Endothelial cell of umbilical vein (primary cell): ENCODE results near the gene CAPG. TPM values are rescaled to one million over a fixed set of nuclear protein-coding genes. Genes with fewer than 3 reads are reported as not detected.

Source experiments
- BruUV-seq: library from RNA; stranded (reverse); fragments of 400-500 nt; replicated peaks from 2 replicates; lab custom pipeline; 2021; lab: Mats Ljungman, UMichigan
- CTCF ChIA-PET: fragments of 300-600, 350-600 bp; sonication (Branson Sonifier 250); formaldehyde crosslinking; loops from one replicate; lab custom pipeline; 2021; ENCODE audit warnings: antibody characterized with exemption, inconsistent platforms; lab: Charles Lee
- POLR2A ChIA-PET: fragments of 300-600, 350-600 bp; sonication (Branson Sonifier 250); formaldehyde crosslinking; loops from one replicate; lab custom pipeline; 2021; ENCODE audit warnings: antibody characterized with exemption, inconsistent platforms; lab: Charles Lee
- DNase-seq: peaks from one replicate; pipeline ENCODE4 v3.0.0-alpha.2; 2011; ENCODE audit warnings: low read depth, low spot score
- FAIRE-seq: peaks from 2 replicates; lab custom pipeline; 2011; peaks lifted over from hg19 to GRCh38; lab: Jason Lieb, UNC
- H2AFZ ChIP-seq: 2 replicates; pipeline ENCODE4 v1.6.0; 2012; ENCODE audit warnings: low read depth, low read length, control low read depth, inconsistent platforms
- H3K27ac ChIP-seq: 2 replicates; pipeline ENCODE4 v1.5.1; 2011; ENCODE audit warnings: low read depth, mild to moderate bottlenecking, control low read depth, low read length, moderate library complexity; ENCODE audit not compliant: insufficient read depth
- H3K27me3 ChIP-seq, 2 experiments: 2 replicates each; pipeline versions ENCODE4 v1.6.0 to v1.6.1; 2011; ENCODE audit warnings: low read length in 2 of 2, mixed read lengths in 1 of 2; ENCODE audit not compliant: control insufficient read depth in 2 of 2, insufficient read depth in 2 of 2
- H3K36me3 ChIP-seq, 2 experiments: 2 replicates in 1 of 2; 3 replicates in 1 of 2; pipeline ENCODE4 v1.5.1; 2011; ENCODE audit warnings: low read length in 2 of 2, mild to moderate bottlenecking in 1 of 2, moderate library complexity in 1 of 2; ENCODE audit not compliant: control insufficient read depth in 2 of 2, insufficient read depth in 2 of 2; ENCODE audit errors: extremely low read depth in 1 of 2
- H3K4me1 ChIP-seq: 3 replicates; pipeline ENCODE4 v1.5.1; 2011; ENCODE audit warnings: mild to moderate bottlenecking, low read length; ENCODE audit not compliant: control insufficient read depth, insufficient read depth; ENCODE audit errors: extremely low read depth
- H3K4me2 ChIP-seq: 2 replicates; pipeline ENCODE4 v1.6.1; 2011; ENCODE audit warnings: low read length, control low read depth, mixed read lengths; ENCODE audit not compliant: insufficient read depth
- H3K4me3 ChIP-seq, 3 experiments: fragments of 200-600 bp in 1 of 3; sonication (generic), shearing (Covaris generic) in 1 of 3; replicated peaks in 1 of 3; 2 replicates each; pipeline ENCODE4 v1.5.1; 2011 to 2016; ENCODE audit warnings: control low read depth in 3 of 3, low read length in 3 of 3, mild to moderate bottlenecking in 2 of 3, inconsistent platforms in 1 of 3, low read depth in 1 of 3, moderate library complexity in 1 of 3; ENCODE audit not compliant: insufficient read depth in 1 of 3
- H3K79me2 ChIP-seq: 2 replicates; pipeline ENCODE4 v1.6.0; 2012; ENCODE audit warnings: low read length, inconsistent platforms; ENCODE audit not compliant: control insufficient read depth, insufficient read depth
- H3K9ac ChIP-seq: replicated peaks from 2 replicates; pipeline ENCODE3; 2011; ENCODE audit warnings: low read length, control low read depth; ENCODE audit not compliant: insufficient read depth; ENCODE audit errors: extremely low read depth
- H3K9me1 ChIP-seq: replicated peaks from 3 replicates; pipeline ENCODE4 v1.6.0; 2011; ENCODE audit warnings: mild to moderate bottlenecking, low read length; ENCODE audit not compliant: control insufficient read depth, insufficient read depth; ENCODE audit errors: extremely low read depth
- H3K9me3 ChIP-seq: replicated peaks from 2 replicates; pipeline ENCODE4 v1.5.1; 2012; ENCODE audit warnings: low read length, inconsistent platforms; ENCODE audit not compliant: control insufficient read depth, insufficient read depth
- H4K20me1 ChIP-seq: replicated peaks from 2 replicates; pipeline ENCODE3; 2011; ENCODE audit warnings: mild to moderate bottlenecking, low read length; ENCODE audit not compliant: control insufficient read depth, insufficient read depth; ENCODE audit errors: extremely low read depth
- EZH2 ChIP-seq: IDR thresholded peaks from 2 replicates; pipeline ENCODE4 v1.6.1; 2012; ENCODE audit warnings: borderline replicate concordance, low read depth, mild to moderate bottlenecking, moderate library complexity, low read length, inconsistent platforms; ENCODE audit not compliant: severe bottlenecking
- MYC ChIP-seq: IDR thresholded peaks from one replicate; pipeline ENCODE4 v1.6.1; 2011; ENCODE audit warnings: mild to moderate bottlenecking, low read depth, low read length
- POLR2A ChIP-seq: IDR thresholded peaks from 2 replicates; pipeline ENCODE4 v1.6.1; 2012; ENCODE audit warnings: low read depth, mild to moderate bottlenecking, control low read depth, low read length
- dilution Hi-C: fragments of 300-500 bp; cut with MboI; formaldehyde crosslinking; loops from one replicate; pipeline ENCODE4 v1.15.0; 2019; ENCODE audit warnings: low sequenced_read_pairs; ENCODE audit not compliant: extremely low pct_ligation_motif_present
- intact Hi-C: fragments of 100-400 bp; cut with micrococcal nuclease; formaldehyde crosslinking; loops from one replicate; pipeline ENCODE4 v1.10.0; 2022
- polyA plus RNA-seq, 4 experiments: library from polyadenylated mRNA; depleted of rRNA in 3 of 4; stranded (reverse) in 3 of 4; unstranded in 1 of 4; fragments of >200 nt; gene quantifications; 2 replicates each; pipeline versions ENCODE4 v1.2.1 to v1.2.3, GENCODE V29; 2011 to 2012; ENCODE audit warnings: missing spikeins in 1 of 4
- total RNA-seq: library from RNA; stranded (reverse); gene quantifications from 2 replicates; pipeline ENCODE4 v1.2.3, GENCODE V29; 2021
- TF ChIP-seq, protein P1 (sequence below), 2 donors: IDR thresholded peaks; 1 replicate in 1 of 2; 2 replicates in 1 of 2; pipeline ENCODE4 v1.5.1; 2011; ENCODE audit warnings: low read length in 2 of 2, mild to moderate bottlenecking in 2 of 2, moderate library complexity in 2 of 2, control low read depth in 1 of 2, inconsistent platforms in 1 of 2, low read depth in 1 of 2; ENCODE audit not compliant: insufficient read depth in 1 of 2; ENCODE audit errors: extremely low read depth in 1 of 2

Gene CAPG
- total and polyA plus RNA-seq, 2 donors (not counting 3 experiments of a cell fraction or from before 2014, with no cell fraction given), result 107 to 115 TPM

DNA sequence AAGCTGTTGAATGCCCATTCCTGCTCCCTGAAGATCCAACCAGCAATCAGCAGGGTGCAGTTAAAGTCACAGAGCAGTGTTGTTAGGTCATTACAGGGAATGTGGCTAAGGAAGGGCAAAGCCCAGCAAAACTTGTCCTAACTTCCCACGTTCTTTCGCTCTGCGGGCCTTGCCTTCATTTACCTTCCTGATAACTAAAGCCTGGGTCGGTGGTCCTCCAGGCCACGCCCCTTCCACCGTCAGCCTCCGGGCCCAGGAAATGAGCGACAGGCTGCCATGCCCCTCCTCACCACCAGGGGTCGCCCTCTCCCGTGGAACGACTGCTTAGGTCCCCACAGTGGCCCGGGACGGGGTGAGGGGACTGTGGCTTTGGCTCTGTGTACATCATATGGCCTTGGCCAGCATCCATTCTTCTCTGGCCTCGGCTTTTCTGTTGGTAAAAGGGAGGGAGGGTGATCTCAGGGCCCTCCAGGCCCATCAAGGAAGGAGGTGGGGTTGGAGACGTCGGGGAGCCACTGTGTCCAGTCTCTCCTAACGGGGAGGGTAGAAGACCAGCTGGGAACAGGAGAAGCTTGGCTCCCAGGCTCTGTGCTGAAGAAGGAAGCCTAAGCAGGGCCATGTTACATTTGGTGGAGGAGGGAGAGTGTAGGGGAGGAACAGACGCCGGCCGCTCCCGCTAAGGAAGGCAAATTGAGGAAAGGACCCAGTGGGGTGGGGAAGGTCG lies 10.5 kb upstream of the CAPG start:
- peak overlapping the region; percentile 16 for H3K27ac ChIP-seq
- dilution Hi-C loops (no loop called here), intact Hi-C loops (loop anchor here (1.0 to 5.0 kb wide), 5 partner anchors 85 to 197 kb away; partner anchors contain the start of genes MAT2A, TMEM150A and USP39)
- no peaks in the 10 kb centered on the region for H3K79me2 ChIP-seq
- H3K9me3 ChIP-seq, result no peaks in the 10 kb centered on the region
- no peaks in the 10 kb centered on the region for H3K27me3 ChIP-seq
- peak overlapping the region; percentile 97 for H2AFZ ChIP-seq
- no peaks in the 10 kb centered on the region for H3K9me1 ChIP-seq
- CTCF ChIA-PET, result interaction anchor here (0.5 to 7.7 kb wide), 17 partner anchors 7 to 228 kb away, joined by 3 to 236 read pairs (median 5); partner anchors contain the start of genes ELMOD3, GGCX, MAT2A and RETSAT
- FAIRE-seq, result peak; percentile 96
- no peaks in the 10 kb centered on the region for H4K20me1 ChIP-seq
- no peaks in the 10 kb centered on the region for H3K36me3 ChIP-seq
- H3K4me2 ChIP-seq, result peak overlapping the region; percentile 75
- H3K4me1 ChIP-seq, result peaks cover 9% of the 10 kb centered on the region
- TF ChIP-seq EZH2, result no peak
- TF ChIP-seq POLR2A, result no peak
- TF ChIP-seq, protein P1, sequence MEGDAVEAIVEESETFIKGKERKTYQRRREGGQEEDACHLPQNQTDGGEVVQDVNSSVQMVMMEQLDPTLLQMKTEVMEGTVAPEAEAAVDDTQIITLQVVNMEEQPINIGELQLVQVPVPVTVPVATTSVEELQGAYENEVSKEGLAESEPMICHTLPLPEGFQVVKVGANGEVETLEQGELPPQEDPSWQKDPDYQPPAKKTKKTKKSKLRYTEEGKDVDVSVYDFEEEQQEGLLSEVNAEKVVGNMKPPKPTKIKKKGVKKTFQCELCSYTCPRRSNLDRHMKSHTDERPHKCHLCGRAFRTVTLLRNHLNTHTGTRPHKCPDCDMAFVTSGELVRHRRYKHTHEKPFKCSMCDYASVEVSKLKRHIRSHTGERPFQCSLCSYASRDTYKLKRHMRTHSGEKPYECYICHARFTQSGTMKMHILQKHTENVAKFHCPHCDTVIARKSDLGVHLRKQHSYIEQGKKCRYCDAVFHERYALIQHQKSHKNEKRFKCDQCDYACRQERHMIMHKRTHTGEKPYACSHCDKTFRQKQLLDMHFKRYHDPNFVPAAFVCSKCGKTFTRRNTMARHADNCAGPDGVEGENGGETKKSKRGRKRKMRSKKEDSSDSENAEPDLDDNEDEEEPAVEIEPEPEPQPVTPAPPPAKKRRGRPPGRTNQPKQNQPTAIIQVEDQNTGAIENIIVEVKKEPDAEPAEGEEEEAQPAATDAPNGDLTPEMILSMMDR (IDR thresholded peaks at IDR 0.05; ENCODE audit: extremely low read depth in 1 of 2, insufficient read depth in 1 of 2, low read depth in 1 of 2, low read length in 2 of 2), result peak; percentile 99
- TF ChIP-seq MYC, result no peak
- DNase-seq, result peak; percentile 79
- POLR2A ChIA-PET, result interaction anchor here (0.6 to 4.5 kb wide), 6 partner anchors 84 to 130 kb away, joined by 3 to 41 read pairs (median 6); partner anchors contain the start of gene MAT2A
- H3K4me3 ChIP-seq, result no peak overlapping the region
- no peak overlapping the region for H3K9ac ChIP-seq
- no TSS peak for BruUV-seq
